HG02798 (cell line): ENCODE measurements around the gene CLTB.

Experiments used
- ATAC-seq: cut with Tn5 transposase; IDR thresholded peaks from one replicate; pipeline ENCODE4 v1.9.1; 2021; ENCODE audit warnings: mild to moderate bottlenecking; ENCODE audit not compliant: unreplicated experiment, poor library complexity

The CLTB gene

DNA sequence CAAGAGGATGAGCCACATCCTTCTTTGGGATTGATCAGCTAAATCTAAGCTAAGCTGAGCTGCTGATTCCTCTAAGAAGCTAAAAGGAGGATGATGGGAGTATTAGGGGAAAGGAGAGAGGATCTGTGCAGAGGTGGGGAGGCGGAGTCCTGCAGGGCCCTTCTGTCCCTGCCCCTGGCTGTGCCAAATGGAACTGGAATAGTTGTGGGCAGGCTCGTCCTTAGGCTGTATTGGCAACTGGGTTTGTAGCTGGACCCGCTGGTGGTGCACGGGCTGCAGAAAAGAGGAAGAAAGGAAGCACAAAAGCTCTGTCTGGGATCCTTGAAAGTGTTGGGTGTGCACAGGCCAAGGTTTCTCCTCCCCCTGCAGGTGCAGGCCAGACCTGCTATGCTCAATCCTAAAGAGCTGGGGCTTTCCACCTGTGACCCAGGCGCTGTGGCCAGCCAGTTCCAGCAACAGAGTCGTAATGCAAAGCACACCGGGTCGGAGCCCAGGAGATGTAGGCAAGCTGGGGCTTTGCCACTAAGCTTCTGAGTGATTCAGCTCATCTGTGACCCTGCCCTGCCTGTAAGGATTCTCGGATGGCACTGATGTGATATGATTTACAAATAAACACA is 9.8 kb downstream of the CLTB start:
- no peak for ATAC-seq

DNA sequence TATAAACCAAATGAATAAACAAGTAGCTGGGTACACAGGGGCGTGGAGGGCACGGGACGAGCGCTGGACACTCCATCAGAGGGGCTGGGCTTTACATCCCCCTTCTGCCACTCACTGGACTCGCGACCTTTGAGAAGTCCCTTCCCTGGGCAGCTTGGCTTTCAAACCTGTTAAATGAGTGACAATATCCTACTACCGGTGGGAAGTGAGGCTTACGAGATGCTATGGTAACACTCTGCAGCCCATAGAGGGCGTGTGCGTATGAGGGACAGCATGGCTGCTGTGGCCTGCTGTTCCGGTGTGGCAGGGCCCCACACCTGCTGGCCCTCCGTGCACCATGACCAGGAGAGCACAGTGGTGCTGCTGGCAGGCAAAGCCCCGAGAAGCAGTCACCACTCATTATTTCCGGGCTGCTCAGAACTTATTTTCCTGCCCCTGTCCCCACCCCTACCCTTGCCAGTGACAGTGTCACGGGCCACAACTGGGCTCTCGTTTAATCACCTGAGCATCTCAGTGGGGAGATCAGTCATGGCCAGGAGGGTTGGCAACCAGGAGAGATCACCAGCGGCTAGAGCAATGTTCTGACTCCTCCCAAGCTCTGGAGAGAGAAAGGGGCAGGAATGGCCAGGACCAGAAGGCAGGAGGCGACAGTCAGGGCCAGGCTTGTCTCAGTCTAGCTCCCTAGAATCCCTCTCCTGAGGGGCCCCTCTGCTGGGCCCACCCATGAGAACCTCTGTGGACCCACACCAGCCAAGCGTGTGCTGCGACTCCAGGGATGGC is 10.5 kb downstream of the CLTB start:
- no peak for ATAC-seq

DNA sequence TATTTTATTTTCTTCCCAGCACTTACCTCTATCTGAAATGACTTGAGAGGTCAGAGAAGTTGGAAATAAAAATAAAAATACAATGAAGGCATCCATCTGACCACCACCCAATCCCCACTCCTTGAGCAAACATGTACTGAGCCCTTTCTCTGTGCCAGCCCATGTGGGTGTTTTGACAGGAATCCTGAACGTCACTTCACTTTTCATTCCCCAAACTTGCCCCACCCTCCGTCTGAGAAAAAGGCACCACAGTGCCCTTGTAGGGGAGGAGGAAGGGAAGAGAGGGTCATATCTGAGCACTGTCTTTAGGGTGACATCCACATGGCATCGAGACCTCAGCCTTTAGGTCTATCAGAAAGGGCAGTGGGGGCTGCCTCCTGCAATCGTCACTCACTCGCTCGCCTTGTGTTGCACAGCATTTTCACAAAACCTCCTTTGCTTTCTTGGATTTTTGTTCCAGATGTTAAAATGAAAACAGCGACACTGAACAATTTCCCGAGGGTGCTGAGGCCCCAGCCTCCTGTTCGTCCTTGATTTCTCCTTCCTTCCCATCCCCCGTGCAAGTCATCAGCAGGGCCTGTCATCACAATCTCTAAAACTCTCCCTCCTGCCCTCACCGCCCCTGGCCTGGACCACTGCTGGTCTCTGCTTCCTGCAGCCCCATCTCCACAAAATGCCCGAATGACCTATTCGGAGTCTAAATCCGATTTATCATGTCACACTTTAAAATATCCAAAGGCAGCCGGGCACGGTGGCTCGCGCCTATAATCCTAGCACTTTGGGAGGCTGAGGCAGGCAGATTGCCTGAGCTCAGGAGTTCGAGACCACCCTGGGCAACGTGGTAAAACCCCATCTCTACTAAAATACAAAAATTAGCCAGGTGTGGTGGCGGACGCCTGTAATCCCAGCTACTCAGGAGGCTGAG is 14.8 kb downstream of the CLTB start:
- no peak for ATAC-seq

DNA sequence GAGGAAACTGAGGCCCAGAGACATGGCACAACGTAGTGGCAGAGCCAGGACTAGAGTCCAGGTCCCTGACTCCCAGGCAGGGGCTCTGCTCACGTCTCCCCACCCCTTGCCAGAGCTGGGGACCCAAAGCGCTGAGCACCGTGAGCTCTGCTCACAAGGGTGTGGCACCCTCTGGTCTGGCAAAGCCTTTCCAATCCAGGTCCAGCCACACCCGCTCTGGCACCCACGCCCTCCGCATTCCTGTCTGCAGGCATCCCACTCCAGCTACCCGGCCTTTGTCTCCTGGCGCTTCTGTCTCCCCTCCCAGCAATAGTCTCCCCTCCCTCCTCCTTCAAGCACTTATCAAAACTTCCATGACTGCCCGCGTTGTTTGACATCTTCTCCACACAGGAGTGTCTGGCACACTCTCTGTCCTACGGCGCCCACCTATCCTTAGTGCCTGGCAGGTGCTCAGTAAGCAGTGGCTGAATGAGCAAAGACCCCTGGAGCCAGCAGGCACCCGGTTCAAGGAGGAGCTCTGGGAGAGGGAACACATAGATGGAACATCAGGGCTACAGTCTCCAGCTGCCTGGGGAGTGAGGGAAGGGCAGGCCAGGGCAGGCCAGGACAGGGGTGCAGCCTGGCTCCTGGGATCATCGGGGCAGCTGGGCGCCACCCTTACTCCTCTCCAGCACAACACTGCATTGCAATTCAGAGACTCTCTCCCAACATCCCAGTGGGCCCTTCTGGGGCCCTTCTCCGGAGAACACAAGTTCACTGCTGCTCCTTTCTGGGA is 15.8 kb downstream of the CLTB start:
- no peak for ATAC-seq

DNA sequence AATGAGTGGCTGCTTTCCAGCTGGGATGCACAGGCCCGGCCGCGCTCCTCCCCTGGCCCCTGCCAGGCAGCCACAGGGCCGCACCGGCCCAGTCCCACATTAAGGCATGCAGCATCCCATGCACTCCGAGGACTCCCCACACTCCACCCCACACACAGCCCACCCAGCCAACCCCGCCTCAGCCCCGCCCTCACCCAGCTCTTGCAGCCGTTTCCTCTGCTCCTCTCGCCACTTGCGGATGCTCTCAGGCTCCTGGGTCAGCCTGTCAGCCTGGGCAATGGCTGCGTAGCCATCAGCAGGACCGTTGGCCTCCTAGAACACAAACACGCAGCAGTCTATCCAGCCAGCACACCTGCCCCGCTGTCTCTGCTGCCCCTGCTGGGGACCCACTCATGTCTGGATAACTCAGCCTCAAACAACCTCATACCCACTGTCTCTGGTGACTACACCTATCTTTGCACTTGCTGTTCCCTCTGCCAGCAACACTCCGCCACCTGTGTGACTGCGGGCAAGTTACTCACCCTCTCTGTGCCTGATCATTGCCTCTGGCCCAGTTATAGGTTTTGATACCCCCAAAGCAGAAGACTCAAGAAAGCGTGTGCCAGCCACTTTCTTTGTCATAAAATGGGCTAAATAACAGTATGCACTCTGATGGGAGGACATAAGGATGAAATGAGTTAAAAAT is 18.5 kb downstream of the CLTB start:
- no peak for ATAC-seq

DNA sequence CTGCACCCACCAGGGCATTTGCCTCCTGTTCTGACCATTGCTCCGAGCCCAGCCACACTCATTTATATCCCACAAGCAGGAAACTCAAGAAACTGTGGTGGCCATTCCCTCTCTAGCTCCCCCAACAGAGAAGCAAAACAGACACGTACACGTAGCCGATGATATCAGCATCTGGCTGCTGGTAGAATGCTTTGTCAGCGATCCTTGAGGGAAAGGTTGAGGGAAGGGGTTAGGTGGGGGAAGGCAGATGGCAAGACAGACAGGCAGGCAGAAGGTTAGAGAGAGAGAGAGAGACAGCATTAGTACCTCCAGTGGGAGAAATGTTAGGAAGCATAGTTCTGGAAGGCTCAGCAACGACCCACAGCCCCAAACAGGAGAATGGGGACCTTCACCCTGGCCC is 20.0 kb downstream of the CLTB start:
- no peak for ATAC-seq

DNA sequence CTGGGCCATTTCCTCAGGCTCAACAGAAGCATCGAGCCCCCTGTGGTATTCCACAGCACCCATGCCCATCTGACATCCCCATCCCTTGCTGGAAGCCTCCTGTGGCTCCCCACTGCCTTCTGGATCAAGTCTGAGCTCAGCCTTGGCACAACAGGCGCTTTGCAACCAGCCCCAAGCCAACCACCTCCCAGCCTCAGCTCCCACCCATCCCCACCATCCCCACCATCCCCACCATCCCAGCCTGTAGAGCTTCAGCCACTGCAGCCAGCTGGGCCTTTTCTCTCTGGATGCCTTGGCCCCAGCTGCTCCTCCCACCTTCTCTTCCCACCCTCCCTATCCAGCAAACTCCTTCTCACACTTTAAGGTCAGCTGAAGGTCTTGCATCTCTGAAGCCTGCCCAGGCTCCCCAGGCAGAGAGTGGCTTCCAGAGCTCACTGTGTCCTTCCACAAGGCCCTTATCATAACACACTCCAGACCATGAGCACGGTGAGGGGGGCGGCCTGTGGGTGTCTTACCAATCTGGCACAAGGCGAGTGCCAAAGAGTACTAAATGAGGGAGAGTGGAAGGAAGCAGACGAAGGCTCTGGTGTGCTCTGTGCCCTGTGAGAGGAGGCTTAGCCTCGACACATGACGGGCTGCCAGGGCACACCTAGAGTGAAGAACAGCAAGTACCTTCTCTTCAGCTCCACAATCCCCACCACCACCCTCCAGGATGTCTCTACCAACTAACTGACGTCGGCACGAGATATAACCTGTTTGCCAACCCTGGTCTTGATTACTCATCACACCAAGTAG is 21.3 kb downstream of the CLTB start:
- ATAC-seq = no peak

DNA sequence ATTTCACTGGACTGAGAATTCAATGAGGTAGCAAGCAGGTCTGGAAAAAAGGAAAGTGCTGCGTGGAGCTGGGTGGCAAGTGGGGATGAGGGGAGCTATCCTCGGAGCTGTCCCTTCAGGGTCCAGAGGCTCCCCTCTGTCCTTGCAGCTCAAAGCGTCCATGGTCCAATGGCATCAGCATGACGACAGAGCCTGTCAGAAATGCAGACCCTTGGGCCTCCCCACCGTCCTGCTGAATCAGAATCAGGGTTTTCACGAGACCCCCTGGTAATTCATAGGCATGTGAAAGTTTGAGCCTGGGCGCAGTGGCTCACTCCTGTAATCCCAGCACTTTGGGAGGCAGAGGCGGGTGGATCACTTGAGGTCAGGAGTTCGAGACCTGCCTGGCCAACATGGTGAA is 22.2 kb downstream of the CLTB start:
- ATAC-seq = no peak

DNA sequence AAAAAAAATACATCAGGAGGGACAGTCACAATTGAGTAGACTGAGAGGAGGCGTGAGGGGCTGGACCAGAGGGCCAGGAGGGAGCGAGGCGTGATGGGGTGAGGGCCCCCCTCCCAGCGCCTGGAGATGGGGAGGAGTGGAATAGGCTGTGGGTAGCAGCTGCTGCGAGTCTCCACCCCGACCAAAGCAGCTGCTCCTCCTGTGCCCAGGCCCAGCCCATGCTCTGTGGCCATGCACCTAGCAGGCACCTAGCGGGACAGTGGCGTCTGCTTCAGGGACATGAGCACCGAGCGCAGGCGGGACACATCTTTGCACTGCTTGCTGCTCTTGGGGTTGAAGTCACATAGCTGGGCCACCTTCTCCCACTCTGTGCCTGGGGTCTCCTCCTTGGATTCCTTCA is 23.8 kb downstream of the CLTB start:
- no peak for ATAC-seq

DNA sequence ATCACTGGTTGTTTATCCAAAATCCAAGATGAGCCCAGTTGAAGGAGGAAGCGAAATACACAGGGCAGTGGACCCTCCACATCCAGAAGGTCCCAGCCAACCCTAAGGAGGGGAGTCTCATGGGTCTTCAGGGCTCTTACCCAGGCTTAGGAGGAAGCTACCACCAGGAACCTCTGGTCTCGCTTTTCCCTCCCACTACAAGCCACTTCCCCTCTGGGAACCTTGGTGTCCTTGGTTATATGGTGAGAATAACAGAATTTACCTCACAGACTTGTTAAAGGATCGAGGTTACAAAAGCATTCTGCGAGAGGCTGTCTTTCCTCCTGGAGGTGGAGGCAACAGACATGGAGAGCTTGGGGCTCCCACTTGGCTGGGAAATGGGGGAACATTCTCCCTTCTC is 24.3 kb downstream of the CLTB start:
- no peak for ATAC-seq

DNA sequence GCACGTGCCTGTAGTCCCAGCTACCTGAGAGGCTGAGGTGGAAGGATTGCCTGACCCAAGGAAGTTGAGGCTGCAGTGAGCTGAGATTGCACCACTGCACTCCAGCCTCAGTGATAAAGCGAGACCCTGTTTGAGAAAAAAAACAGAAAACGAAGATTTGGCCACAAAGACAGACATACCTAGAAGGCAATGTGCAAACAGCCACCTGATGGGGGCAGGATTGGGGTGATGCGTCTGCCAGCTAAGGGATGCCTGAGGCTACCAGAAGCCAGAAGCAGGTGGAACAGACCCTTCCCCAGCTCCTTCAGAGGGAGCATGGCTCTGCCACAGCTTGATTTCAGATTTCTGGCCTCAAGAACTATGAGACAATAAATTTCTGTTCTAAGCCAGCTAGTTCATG is 24.9 kb downstream of the CLTB start:
- no peak for ATAC-seq

DNA sequence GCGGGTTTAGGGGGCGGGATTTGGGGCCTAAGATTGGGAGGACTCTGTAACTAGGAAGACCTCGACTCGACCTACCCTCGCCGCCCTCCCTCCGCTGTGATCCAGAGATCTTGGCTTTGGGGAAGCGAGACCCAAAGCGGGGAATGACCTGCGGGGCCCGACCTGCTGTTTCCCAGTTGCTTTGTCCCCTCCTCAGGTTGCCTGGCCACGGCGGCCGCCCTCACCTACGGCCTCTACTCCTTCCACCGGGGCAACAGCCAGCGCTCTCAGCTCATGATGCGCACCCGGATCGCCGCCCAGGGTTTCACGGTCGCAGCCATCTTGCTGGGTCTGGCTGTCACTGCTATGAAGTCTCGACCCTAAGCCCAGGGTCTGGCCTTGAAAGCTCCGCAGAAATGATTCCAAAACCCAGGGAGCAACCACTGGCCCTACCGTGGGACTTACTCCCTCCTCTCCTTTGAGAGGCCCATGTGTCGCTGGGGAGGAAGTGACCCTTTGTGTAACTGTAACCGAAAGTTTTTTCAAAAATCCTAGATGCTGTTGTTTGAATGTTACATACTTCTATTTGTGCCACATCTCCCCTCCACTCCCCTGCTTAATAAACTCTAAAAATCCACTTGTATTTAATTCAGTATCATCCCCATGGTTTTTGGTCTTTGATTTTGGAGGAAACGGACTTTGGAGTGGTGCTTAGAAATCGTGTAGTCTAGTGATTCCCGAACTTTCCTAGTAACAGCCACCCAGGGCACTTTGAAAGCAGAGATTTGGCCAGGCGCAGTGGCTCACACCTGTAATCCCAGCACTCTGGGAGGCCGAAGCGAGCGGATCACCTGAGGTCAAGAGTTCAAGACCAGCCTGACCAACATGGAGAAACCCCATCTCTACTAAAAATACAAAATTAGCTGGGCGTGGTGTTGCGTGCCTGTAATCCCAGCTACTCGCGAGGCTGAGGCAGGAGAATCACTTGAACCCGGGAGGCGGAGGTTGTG is 26.9 kb downstream of the CLTB start:
- ATAC-seq = peak; percentile 27

DNA sequence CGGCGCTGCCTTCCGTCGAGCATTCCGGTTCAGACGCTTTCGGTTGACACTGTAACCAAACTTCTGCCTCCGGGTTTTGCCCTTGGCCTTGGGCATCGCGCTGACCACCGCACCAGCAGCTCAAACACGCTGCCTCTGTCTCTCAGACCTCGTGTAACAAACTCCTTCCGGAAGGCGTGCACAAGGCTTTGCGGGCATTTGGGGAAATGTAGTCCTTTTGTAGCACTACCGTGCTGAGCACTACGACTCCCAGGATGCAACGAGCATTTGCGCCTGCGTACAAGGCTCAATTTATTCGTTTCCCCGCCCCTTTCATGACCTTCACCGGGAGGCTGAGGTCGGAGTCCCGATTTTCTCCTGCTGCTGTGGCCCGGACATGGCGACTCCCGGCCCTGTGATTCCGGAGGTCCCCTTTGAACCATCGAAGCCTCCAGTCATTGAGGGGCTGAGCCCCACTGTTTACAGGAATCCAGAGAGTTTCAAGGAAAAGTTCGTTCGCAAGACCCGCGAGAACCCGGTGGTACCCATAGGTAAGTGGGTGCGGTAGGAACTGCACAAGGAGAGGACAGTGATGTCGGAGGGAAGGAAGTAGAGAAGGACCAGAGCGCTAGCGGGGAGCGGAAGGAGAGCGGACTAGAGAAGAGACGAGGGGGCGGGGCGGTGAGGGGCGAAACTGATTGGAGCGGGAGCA is 27.8 kb downstream of the CLTB start, which contains the start of the genes HIGD2A and NOP16:
HIGD2A (plus strand) TSS at position 308 of the 691 bp plus-strand sequence; CDS start at position 377, 69 bp downstream.
NOP16 (minus strand) TSS at position 155 of the 691 bp plus-strand sequence; CDS start at position 96, 59 bp downstream.
- peak; percentile 89 for ATAC-seq

DNA sequence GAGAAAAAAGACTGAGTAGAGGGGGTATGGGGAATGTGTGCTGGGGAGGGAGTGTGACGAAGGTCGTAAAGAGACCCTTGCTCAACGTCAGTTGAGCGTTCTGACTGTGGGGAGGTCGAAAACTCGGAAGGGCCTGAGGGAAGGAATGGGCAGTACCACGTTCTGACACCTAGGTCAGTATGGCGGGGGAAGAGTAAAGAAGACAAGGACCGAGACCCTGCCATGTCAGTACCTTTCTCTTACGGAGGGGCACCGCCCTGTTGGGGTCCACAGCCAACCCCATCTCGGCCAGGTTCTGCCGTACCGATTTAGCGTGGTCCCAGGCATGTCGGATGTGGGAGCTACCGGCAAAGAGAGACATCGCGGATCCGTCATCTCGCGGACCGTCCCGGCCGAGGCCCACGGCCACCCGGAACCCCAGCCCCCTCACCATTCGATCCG is 28.3 kb downstream of the CLTB start:
- no peak for ATAC-seq

DNA sequence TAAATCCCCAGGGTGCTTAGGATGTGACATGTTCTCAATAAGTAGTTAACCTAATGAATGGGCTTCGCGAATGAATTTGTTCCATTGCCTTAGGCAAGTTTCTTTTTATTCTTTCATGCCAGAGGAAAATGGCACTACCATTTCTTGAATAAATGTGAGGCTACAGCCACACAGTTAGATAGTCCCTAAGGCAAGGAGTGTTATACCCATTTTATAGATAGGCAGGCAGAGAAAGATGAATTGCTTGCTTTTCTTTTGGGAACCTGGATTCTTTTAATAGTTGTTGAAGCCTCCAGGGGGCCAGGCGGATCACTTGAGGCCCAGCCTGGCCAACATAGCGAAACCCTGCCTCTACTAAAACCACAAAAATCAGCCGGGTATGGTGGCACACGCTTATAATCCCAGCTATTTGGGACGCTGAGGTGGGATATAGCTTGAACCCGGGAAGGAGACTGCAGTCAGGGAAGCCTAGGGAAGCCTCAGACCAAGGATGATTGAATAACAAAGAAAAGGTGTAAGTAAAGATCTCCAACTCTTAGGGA is 28.9 kb downstream of the CLTB start:
- no peak for ATAC-seq

DNA sequence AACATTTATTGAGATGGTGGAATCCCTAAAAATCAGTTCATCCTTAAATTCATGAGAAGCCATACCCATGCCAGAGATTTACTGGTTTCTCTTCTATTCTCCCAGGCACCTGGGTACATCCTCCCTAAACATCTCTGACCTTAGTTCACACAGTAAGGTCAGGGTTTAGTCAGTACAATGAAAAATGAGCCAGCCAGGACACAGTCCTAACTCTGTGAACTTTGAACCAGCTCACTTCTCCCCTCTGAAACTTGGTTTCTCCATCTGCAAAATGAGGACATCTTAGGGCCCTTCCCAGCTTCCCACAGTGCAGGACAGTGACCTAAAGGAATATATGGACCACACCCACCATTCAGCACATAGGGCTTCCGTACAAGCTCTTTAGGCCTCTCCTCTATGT is 29.8 kb downstream of the CLTB start:
- no peak for ATAC-seq

DNA sequence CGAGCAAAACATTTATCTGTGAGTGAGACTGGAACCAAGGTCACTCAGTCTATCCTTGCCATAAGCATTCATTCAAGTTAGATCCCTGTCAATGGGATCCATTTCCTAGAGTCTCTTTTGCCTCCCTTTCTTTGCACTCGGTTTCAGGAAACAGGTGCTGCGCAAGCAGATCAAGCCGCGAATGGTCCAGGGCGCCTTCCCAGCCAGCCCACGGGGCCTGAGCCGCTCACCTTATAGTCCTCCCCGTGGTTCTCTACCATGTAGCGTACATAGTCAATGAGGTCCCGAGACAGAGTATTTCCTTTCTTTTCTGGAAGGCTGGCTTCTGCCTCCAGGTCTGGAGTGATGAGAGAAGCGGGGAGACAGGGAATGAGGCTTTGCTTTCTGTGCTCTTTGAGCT is 31.3 kb downstream of the CLTB start:
- no peak for ATAC-seq
